HUDEP-2 (cell line): Measurements from ENCODE around the gene ST3GAL3.

ENCODE experiments used
- DNase-seq, 76 experiments: peaks; one replicate each; lab custom pipeline; 2025; ENCODE audit not compliant: unreplicated experiment in 76 of 76; lab: John Stamatoyannopoulos, UW

The ST3GAL3 gene

GRCh38 chr1:43843684-43844083 is 136.3 kb downstream of the ST3GAL3 start:
- DNase-seq = no peak

- no peak for DNase-seq
Measured at GRCh38 chr1:43844114-43844513, 136.8 kb downstream of the ST3GAL3 start.

- no peak for DNase-seq
Measured at GRCh38 chr1:43847290-43847689, 140.0 kb downstream of the ST3GAL3 start.

GRCh38 chr1:43847882-43848281 is 140.5 kb downstream of the ST3GAL3 start:
- no peak for DNase-seq

GRCh38 chr1:43849670-43850069 is 142.3 kb downstream of the ST3GAL3 start:
- DNase-seq = no peak

- DNase-seq = peak in 10 of 76 experiments; percentile 4 to 33 (median 16)
Measured at GRCh38 chr1:43850591-43851233, 143.4 kb downstream of the ST3GAL3 start.

- no peak for DNase-seq
Measured at GRCh38 chr1:43851561-43852338, 144.4 kb downstream of the ST3GAL3 start.

- DNase-seq = peak in 19 of 76 experiments; percentile 3 to 57 (median 24)
Measured at GRCh38 chr1:43853161-43853921, 146.0 kb downstream of the ST3GAL3 start.

- no peak for DNase-seq
Measured at GRCh38 chr1:43854473-43854872, 147.1 kb downstream of the ST3GAL3 start.

- no peak for DNase-seq
Measured at GRCh38 chr1:43856188-43856587, 148.9 kb downstream of the ST3GAL3 start.

GRCh38 chr1:43857163-43857562 is 149.8 kb downstream of the ST3GAL3 start:
- no peak for DNase-seq

- DNase-seq = peak in 3 of 76 experiments; percentile 5 to 11 (median 8)
Measured at GRCh38 chr1:43858324-43858723, 151.0 kb downstream of the ST3GAL3 start.

GRCh38 chr1:43861337-43861736 is 154.0 kb downstream of the ST3GAL3 start:
- DNase-seq = no peak

- DNase-seq = no peak
Measured at GRCh38 chr1:43861988-43862735, 154.8 kb downstream of the ST3GAL3 start.

GRCh38 chr1:43864111-43865045 is 157.0 kb downstream of the ST3GAL3 start:
- peak in 24 of 76 experiments; percentile 6 to 75 (median 22) for DNase-seq

- no peak for DNase-seq
Measured at GRCh38 chr1:43866201-43866600, 158.9 kb downstream of the ST3GAL3 start.

- no peak for DNase-seq
Measured at GRCh38 chr1:43867976-43868740, 160.8 kb downstream of the ST3GAL3 start.

- no peak for DNase-seq
Measured at GRCh38 chr1:43868741-43869067, 161.4 kb downstream of the ST3GAL3 start.

GRCh38 chr1:43870306-43870705 is 163.0 kb downstream of the ST3GAL3 start:
- DNase-seq = no peak
